ENCODE measurements around the gene DTNBP1. TPM values are rescaled to one million over a fixed set of nuclear protein-coding genes. Genes with fewer than 3 reads are reported as not detected.

Gene DTNBP1
- total RNA-seq = 2.4 and 8.8 TPM in 2 replicates

GRCh38 chr6:15662326-15663129 lies at the start of gene DTNBP1:
TSS of gene DTNBP1 (minus strand) at chr6:15663028. CDS start at chr6:15662869, 159 bp downstream.

